Measurements from ENCODE around the gene PGD. TPM values are rescaled to one million over a fixed set of nuclear protein-coding genes. Genes with fewer than 3 reads are reported as not detected.

Gene PGD
- total and polyA plus RNA-seq, 2 of the 13 experiments (the other 11 are each of a cell fraction or from before 2014, with no cell fraction given) = 64.8 to 210 TPM

DNA sequence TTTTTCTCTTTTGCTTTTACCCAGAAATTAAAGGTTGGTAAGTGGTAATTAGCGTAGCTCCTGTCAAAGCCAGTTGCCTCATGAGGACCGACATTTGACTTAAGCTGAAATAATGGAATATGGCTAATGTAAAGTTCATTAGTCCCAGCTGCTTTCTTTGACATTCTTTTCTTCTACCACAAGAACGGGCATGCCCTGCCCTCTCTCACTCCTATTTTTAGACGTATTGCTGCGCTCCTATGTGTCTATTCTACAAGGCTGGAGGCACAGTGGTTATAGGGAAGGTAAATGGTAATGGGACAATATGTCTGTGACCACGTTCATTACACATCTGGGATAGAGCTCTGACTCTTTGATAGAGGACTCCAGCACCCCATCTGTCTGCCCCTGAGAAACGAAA is 57.8 kb downstream of the PGD start:
- FAIRE-seq (no peak), DNase-seq (ENCODE audit: low spot score) (no peak), ATAC-seq (no peak)
- no peak for TF ChIP-seq ZKSCAN1 (IDR thresholded peaks at IDR 0.05; ENCODE audit: low read length)
- no peak for TF ChIP-seq ARNT2 (CRISPR knock-in tag; IDR thresholded peaks at IDR 0.05; ENCODE audit: low read depth)
- no peak for TF ChIP-seq ZNF615 (CRISPR knock-in tag; IDR thresholded peaks at IDR 0.05; ENCODE audit: borderline replicate concordance)
- no peak for TF ChIP-seq MEF2D (CRISPR knock-in tag; IDR thresholded peaks at IDR 0.05)
- TF ChIP-seq, protein P1, sequence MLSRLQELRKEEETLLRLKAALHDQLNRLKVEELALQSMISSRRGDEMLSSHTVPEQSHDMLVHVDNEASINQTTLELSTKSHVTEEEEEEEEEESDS (CRISPR knock-in tag; IDR thresholded peaks at IDR 0.05; ENCODE audit: borderline replicate concordance) = no peak
- TF ChIP-seq ZNF143 (CRISPR knock-in tag; IDR thresholded peaks at IDR 0.05) = no peak
- TF ChIP-seq ZNF589 (CRISPR knock-in tag; conservative IDR thresholded peaks at IDR 0.05) = no peak
- TF ChIP-seq, protein P2, sequence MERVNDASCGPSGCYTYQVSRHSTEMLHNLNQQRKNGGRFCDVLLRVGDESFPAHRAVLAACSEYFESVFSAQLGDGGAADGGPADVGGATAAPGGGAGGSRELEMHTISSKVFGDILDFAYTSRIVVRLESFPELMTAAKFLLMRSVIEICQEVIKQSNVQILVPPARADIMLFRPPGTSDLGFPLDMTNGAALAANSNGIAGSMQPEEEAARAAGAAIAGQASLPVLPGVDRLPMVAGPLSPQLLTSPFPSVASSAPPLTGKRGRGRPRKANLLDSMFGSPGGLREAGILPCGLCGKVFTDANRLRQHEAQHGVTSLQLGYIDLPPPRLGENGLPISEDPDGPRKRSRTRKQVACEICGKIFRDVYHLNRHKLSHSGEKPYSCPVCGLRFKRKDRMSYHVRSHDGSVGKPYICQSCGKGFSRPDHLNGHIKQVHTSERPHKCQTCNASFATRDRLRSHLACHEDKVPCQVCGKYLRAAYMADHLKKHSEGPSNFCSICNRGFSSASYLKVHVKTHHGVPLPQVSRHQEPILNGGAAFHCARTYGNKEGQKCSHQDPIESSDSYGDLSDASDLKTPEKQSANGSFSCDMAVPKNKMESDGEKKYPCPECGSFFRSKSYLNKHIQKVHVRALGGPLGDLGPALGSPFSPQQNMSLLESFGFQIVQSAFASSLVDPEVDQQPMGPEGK (CRISPR knock-in tag; IDR thresholded peaks at IDR 0.05) = no peak
- TF ChIP-seq FLYWCH1 (CRISPR knock-in tag; IDR thresholded peaks at IDR 0.05) = no peak
- no peak for TF ChIP-seq ZNF841 (CRISPR knock-in tag; IDR thresholded peaks at IDR 0.05; ENCODE audit: borderline replicate concordance)
- TF ChIP-seq PHF21A (CRISPR knock-in tag; IDR thresholded peaks at IDR 0.05) = no peak
- no peak for TF ChIP-seq ZNF101 (CRISPR knock-in tag; IDR thresholded peaks at IDR 0.05; ENCODE audit: borderline replicate concordance, low read depth)
- no peak for TF ChIP-seq CEBPZ (IDR thresholded peaks at IDR 0.05; ENCODE audit: low read length)
- no peak for TF ChIP-seq MZF1 (CRISPR knock-in tag; IDR thresholded peaks at IDR 0.05; ENCODE audit: borderline replicate concordance)
- no peak for TF ChIP-seq ZNF280B (CRISPR knock-in tag; IDR thresholded peaks at IDR 0.05; ENCODE audit: borderline replicate concordance)
- TF ChIP-seq ADNP (CRISPR knock-in tag; IDR thresholded peaks at IDR 0.05) = no peak
- no peak for TF ChIP-seq ZNF652 (CRISPR knock-in tag; IDR thresholded peaks at IDR 0.05; ENCODE audit: borderline replicate concordance, low read depth)
- Histone ChIP-seq H3K4me2 (ENCODE audit: low read depth, low read length) (no peak overlapping the region), H3K4me3 (replicated peaks in 1 of 3; ENCODE audit: insufficient read depth in 1 of 3, low read depth in 2 of 3, low read length in 3 of 3) (no peak overlapping the region), H3K9me3 (ENCODE audit: low read length) (no peaks in the 10 kb centered on the region), H3K79me2 (ENCODE audit: insufficient read depth, low read length) (no peaks in the 10 kb centered on the region), H3K36me3 (replicated peaks in 1 of 2; ENCODE audit: control insufficient read depth in 1 of 2, insufficient read depth in 2 of 2, low read length in 2 of 2) (peaks cover 4 to 6% of the 10 kb centered on the region in 2 experiments; a peak in 3 of 5 replicates), H2AFZ (ENCODE audit: low read length) (no peak overlapping the region), H3K27ac (ENCODE audit: extremely low read length, insufficient read depth, low read length) (no peak overlapping the region), H3K9ac (ENCODE audit: insufficient read depth, low read depth, low read length) (no peak overlapping the region), H4K20me1 (ENCODE audit: insufficient read depth, low read length) (no peaks in the 10 kb centered on the region), H3K27me3 (ENCODE audit: control insufficient read depth in 1 of 2, insufficient read depth in 2 of 2, low read length in 2 of 2) (no peaks in the 10 kb centered on the region), H3K4me1 (ENCODE audit: insufficient read depth, low read length) (peaks cover 6% of the 10 kb centered on the region)
- intact Hi-C loops (cut with micrococcal nuclease; ENCODE audit: unreplicated experiment) = no loop called here
- ChIA-PET CTCF (ENCODE audit: low intra/inter-chr PET ratio, low total read pairs) (no interaction called here), POLR2A (no interaction called here)
- 97% methylated on average over 7 of the region's 7 CpGs for whole genome bisulfite sequencing (ENCODE audit: low lambda C conversion rate)
- in situ Hi-C loops (cut with HindIII; ENCODE audit: extremely low pct_ligation_motif_present, low pct_unique_long_range_greater_than_20kb) = no loop called here
- BruUV-seq (replicated peaks) = TSS peak; percentile 38
